ENCODE measurements around the gene CRYM.
A peak's percentile ranks its signal among the peaks of the same experiment; 100 is the strongest.

CRYM gene

GRCh38 chr16:21301895-21302291, 23.8 kb upstream of the CRYM start:
- peak overlapping the region; percentile 45; the same call in 1 of the 2 replicates for H3K27ac ChIP-seq (ENCODE audit: extremely low read depth, low read depth, low read length)
- TF ChIP-seq ZNF514 (tag by site-specific recombination; IDR thresholded peaks at IDR 0.05) (no peak), EGR2 (tag by site-specific recombination; IDR thresholded peaks at IDR 0.05; ENCODE audit: low read depth) (peak; percentile 79), ZFHX2 (tag by site-specific recombination; conservative IDR thresholded peaks at IDR 0.05) (peak; percentile 82), ZBTB26 (tag by site-specific recombination; optimal IDR thresholded peaks at IDR 0.05) (peak; percentile 46), ZSCAN23 (tag by site-specific recombination; IDR thresholded peaks at IDR 0.05) (no peak), YY1 (tag by site-specific recombination; IDR thresholded peaks at IDR 0.05) (no peak), ZSCAN4 (tag by site-specific recombination; IDR thresholded peaks at IDR 0.05) (peak; percentile 71), ZNF341 (tag by site-specific recombination; IDR thresholded peaks at IDR 0.05; ENCODE audit: low read depth) (peak; percentile 6; the same call in 1 of the 2 replicates), ZNF398 (tag by site-specific recombination; IDR thresholded peaks at IDR 0.05) (0 out of 2 replicates have a peak, but pooled peaks have one; percentile 1), ZNF10 (tag by site-specific recombination; IDR thresholded peaks at IDR 0.05) (0 out of 2 replicates have a peak, but pooled peaks have one; percentile 2), ZNF600 (tag by site-specific recombination; IDR thresholded peaks at IDR 0.05) (0 out of 2 replicates have a peak, but pooled peaks have one; percentile 8), ZBTB8A (tag by site-specific recombination; IDR thresholded peaks at IDR 0.05) (peak; percentile 58), ZBTB48 (tag by site-specific recombination; IDR thresholded peaks at IDR 0.05) (peak; percentile 48; the same call in 1 of the 2 replicates), ZSCAN18 (tag by site-specific recombination; IDR thresholded peaks at IDR 0.05) (no peak), ZNF223 (tag by site-specific recombination; IDR thresholded peaks at IDR 0.05) (peak; percentile 8), ZNF837 (tag by site-specific recombination; IDR thresholded peaks at IDR 0.05) (no peak), ZIC2 (tag by site-specific recombination; IDR thresholded peaks at IDR 0.05) (peak; percentile 67), BCL11B (tag by site-specific recombination; IDR thresholded peaks at IDR 0.05; ENCODE audit: low read depth) (no peak)
- peak overlapping the region; percentile 76 for H3K4me3 ChIP-seq (ENCODE audit: low read depth, low read length)
- H3K36me3 ChIP-seq (ENCODE audit: control insufficient read depth in 2 of 2, insufficient read depth in 1 of 2, low read length in 2 of 2), result no peaks in the 10 kb centered on the region
- no peaks in the 10 kb centered on the region for H3K9me3 ChIP-seq (ENCODE audit: control insufficient read depth, insufficient read depth, low read depth, low read length)
- ChIA-PET POLR2A (interaction anchor here (0.5 to 0.8 kb wide), 2 partner anchors 114 to 889 kb away, joined by 3 read pairs; no protein-coding TSS in a partner anchor), CTCF (interaction anchor here (1.2 to 3.7 kb wide), 4 partner anchors 38 to 452 kb away, joined by 4 to 44 read pairs (median 22); partner anchors contain the start of gene LDAF1)
- H3K4me1 ChIP-seq (ENCODE audit: control insufficient read depth, insufficient read depth, low read length), result no peaks in the 10 kb centered on the region

- ChIA-PET POLR2A (interaction anchor here (0.5 to 1.5 kb wide), 4 partner anchors 113 to 890 kb away, joined by 3 to 22 read pairs (median 6); partner anchors contain the start of gene LDAF1), CTCF (interaction anchor here (0.6 to 3.7 kb wide), 21 partner anchors 16 to 696 kb away, joined by 3 to 44 read pairs (median 5); partner anchors contain the start of genes CRYM and LDAF1)
- H3K27ac ChIP-seq (ENCODE audit: extremely low read depth, low read depth, low read length), result peak overlapping the region; percentile 45; the same call in 1 of the 2 replicates
- H3K36me3 ChIP-seq (ENCODE audit: control insufficient read depth in 2 of 2, insufficient read depth in 1 of 2, low read length in 2 of 2), result no peaks in the 10 kb centered on the region
- H3K9me3 ChIP-seq (ENCODE audit: control insufficient read depth, insufficient read depth, low read depth, low read length), result no peaks in the 10 kb centered on the region
- peak overlapping the region; percentile 76 for H3K4me3 ChIP-seq (ENCODE audit: low read depth, low read length)
- H3K4me1 ChIP-seq (ENCODE audit: control insufficient read depth, insufficient read depth, low read length), result no peaks in the 10 kb centered on the region
- TF ChIP-seq ZSCAN18 (tag by site-specific recombination; IDR thresholded peaks at IDR 0.05), result no peak
- TF ChIP-seq WT1 (tag by site-specific recombination; IDR thresholded peaks at IDR 0.05), result peak; percentile 66
- TF ChIP-seq ZNF548 (tag by site-specific recombination; IDR thresholded peaks at IDR 0.05), result 0 out of 2 replicates have a peak, but pooled peaks have one; percentile 43
- TF ChIP-seq ZFP69B (tag by site-specific recombination; IDR thresholded peaks at IDR 0.05), result peak; percentile 68; the same call in 1 of the 2 replicates
- peak; percentile 49; the same call in 1 of the 2 replicates for TF ChIP-seq ZNF146 (tag by site-specific recombination; IDR thresholded peaks at IDR 0.05)
- no peak for TF ChIP-seq PBX3 (CRISPR knock-in tag; IDR thresholded peaks at IDR 0.05)
- TF ChIP-seq ZFP41 (tag by site-specific recombination; IDR thresholded peaks at IDR 0.05; ENCODE audit: borderline replicate concordance), result no peak
- 0 out of 2 replicates have a peak, but pooled peaks have one; percentile 58 for TF ChIP-seq ZNF501 (tag by site-specific recombination; IDR thresholded peaks at IDR 0.05)
- no peak for TF ChIP-seq ZNF214 (tag by site-specific recombination; IDR thresholded peaks at IDR 0.05; ENCODE audit: borderline replicate concordance)
These were observed 23.2 kb upstream of the CRYM start for GRCh38 chr16:21301168-21301894.
